ENCODE results near the gene PPP3CA.

The PPP3CA gene

DNA sequence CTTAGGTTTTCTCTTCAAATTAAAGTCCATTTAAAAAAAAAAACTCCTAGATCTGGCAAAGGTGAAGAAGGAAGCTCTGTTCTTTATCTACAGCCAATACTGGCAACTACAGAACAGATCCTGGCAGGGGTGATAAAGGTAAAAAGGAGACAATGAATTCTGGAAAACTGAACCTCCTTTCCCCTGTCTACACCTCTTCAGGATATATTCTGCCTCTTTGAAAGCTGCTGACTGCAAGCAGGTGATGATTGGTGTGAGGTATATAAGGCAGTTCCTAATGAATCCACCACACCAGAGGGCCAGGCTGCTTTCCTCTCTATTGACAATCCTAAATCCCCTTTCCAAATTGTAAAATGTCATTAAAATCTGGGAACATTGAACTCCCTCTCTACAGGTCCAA is 370.1 kb downstream of the PPP3CA start:
- no peak overlapping the region for H3K4me3 ChIP-seq (ENCODE audit: severe bottlenecking)
- no peaks in the 10 kb centered on the region for H3K4me1 ChIP-seq (ENCODE audit: insufficient read depth, poor library complexity, severe bottlenecking)
- TF ChIP-seq, protein P1, sequence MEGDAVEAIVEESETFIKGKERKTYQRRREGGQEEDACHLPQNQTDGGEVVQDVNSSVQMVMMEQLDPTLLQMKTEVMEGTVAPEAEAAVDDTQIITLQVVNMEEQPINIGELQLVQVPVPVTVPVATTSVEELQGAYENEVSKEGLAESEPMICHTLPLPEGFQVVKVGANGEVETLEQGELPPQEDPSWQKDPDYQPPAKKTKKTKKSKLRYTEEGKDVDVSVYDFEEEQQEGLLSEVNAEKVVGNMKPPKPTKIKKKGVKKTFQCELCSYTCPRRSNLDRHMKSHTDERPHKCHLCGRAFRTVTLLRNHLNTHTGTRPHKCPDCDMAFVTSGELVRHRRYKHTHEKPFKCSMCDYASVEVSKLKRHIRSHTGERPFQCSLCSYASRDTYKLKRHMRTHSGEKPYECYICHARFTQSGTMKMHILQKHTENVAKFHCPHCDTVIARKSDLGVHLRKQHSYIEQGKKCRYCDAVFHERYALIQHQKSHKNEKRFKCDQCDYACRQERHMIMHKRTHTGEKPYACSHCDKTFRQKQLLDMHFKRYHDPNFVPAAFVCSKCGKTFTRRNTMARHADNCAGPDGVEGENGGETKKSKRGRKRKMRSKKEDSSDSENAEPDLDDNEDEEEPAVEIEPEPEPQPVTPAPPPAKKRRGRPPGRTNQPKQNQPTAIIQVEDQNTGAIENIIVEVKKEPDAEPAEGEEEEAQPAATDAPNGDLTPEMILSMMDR (IDR thresholded peaks at IDR 0.05; ENCODE audit: poor library complexity, severe bottlenecking) = no peak
- H3K27ac ChIP-seq (ENCODE audit: poor library complexity, severe bottlenecking) = no peak overlapping the region
- no peak for ATAC-seq (ENCODE audit: low read depth)
- no peak for DNase-seq (ENCODE audit: low spot score)
- no peaks in the 10 kb centered on the region for H3K36me3 ChIP-seq (ENCODE audit: low read depth)
- no peaks in the 10 kb centered on the region for H3K27me3 ChIP-seq (ENCODE audit: insufficient read depth, poor library complexity, severe bottlenecking)
- no peaks in the 10 kb centered on the region for H3K9me3 ChIP-seq (ENCODE audit: severe bottlenecking)

Measured in RWPE2 (cell line).